Keratinocyte (primary cell): Measurements from ENCODE around the gene DPP10. TPM values are rescaled to one million over a fixed set of nuclear protein-coding genes. Genes with fewer than 3 reads are reported as not detected.

ENCODE experiments used
- DNase-seq: peaks from one replicate; pipeline ENCODE4 v3.0.0-alpha.2; 2011; ENCODE audit warnings: low read depth, missing footprints, low spot score
- FAIRE-seq: peaks from 2 replicates; lab custom pipeline; 2011; peaks lifted over from hg19 to GRCh38; lab: Jason Lieb, UNC
- H2AFZ ChIP-seq: 2 replicates; pipeline ENCODE4 v1.6.0; 2012; ENCODE audit warnings: low read length, control low read depth, inconsistent platforms; ENCODE audit not compliant: control insufficient read depth
- H3K27ac ChIP-seq: 2 replicates; pipeline ENCODE4 v1.5.1; 2011; ENCODE audit warnings: low read length; ENCODE audit not compliant: control insufficient read depth, insufficient read depth
- H3K27me3 ChIP-seq: 3 replicates; pipeline ENCODE4 v1.6.0; 2011; ENCODE audit warnings: low read length; ENCODE audit not compliant: control insufficient read depth, insufficient read depth; ENCODE audit errors: extremely low read depth
- H3K36me3 ChIP-seq, 2 experiments: 2 replicates in 1 of 2; 3 replicates in 1 of 2; pipeline ENCODE4 v1.5.1; 2011; ENCODE audit warnings: low read length in 2 of 2, mild to moderate bottlenecking in 1 of 2; ENCODE audit not compliant: control insufficient read depth in 2 of 2, insufficient read depth in 2 of 2; ENCODE audit errors: extremely low read depth in 1 of 2
- H3K4me1 ChIP-seq: 3 replicates; pipeline ENCODE4 v1.5.1; 2011; ENCODE audit warnings: low read length; ENCODE audit not compliant: control insufficient read depth, insufficient read depth; ENCODE audit errors: extremely low read depth
- H3K4me2 ChIP-seq: 3 replicates; pipeline ENCODE4 v1.6.0; 2011; ENCODE audit warnings: low read depth, low read length; ENCODE audit not compliant: control insufficient read depth, insufficient read depth; ENCODE audit errors: extremely low read depth
- H3K4me3 ChIP-seq, 3 experiments: fragments of 200-600 bp in 1 of 3; sonication (generic) in 1 of 3; 2 replicates in 2 of 3; 3 replicates in 1 of 3; pipeline ENCODE4 v1.5.1; 2011 to 2016; ENCODE audit warnings: low read length in 3 of 3, mild to moderate bottlenecking in 3 of 3, control low read depth in 2 of 3, inconsistent platforms in 1 of 3, low read depth in 1 of 3, mixed read lengths in 1 of 3, mixed run types in 1 of 3, moderate library complexity in 1 of 3; ENCODE audit not compliant: control insufficient read depth in 2 of 3, insufficient read depth in 2 of 3; ENCODE audit errors: extremely low read depth in 1 of 3
- H3K79me2 ChIP-seq: 2 replicates; pipeline ENCODE4 v1.6.0; 2012; ENCODE audit warnings: low read length; ENCODE audit not compliant: control insufficient read depth, insufficient read depth
- H3K9ac ChIP-seq: 3 replicates; pipeline ENCODE4 v1.6.0; 2011; ENCODE audit warnings: low read length; ENCODE audit not compliant: control insufficient read depth, insufficient read depth; ENCODE audit errors: extremely low read depth
- H3K9me1 ChIP-seq: 3 replicates; pipeline ENCODE4 v1.6.0; 2011; ENCODE audit warnings: low read length; ENCODE audit not compliant: control insufficient read depth, insufficient read depth; ENCODE audit errors: extremely low read depth
- H3K9me3 ChIP-seq: 2 replicates; pipeline ENCODE4 v1.5.1; 2012; ENCODE audit warnings: low read depth, low read length; ENCODE audit not compliant: control insufficient read depth
- H4K20me1 ChIP-seq: 3 replicates; pipeline ENCODE4 v1.6.0; 2011; ENCODE audit warnings: low read length; ENCODE audit not compliant: control insufficient read depth, insufficient read depth; ENCODE audit errors: extremely low read depth
- EZH2 ChIP-seq: IDR thresholded peaks from one replicate; pipeline ENCODE4 v1.6.1; 2012; ENCODE audit warnings: inconsistent platforms, mild to moderate bottlenecking, low read length, moderate library complexity
- dilution Hi-C: fragments of 300-500 bp; cut with MboI; formaldehyde crosslinking; loops from one replicate; pipeline ENCODE4 v1.7.0; 2020; ENCODE audit warnings: low sequenced_read_pairs; ENCODE audit not compliant: extremely low pct_ligation_motif_present
- polyA plus RNA-seq, 5 experiments: library from polyadenylated mRNA; depleted of rRNA in 3 of 5; stranded (reverse) in 3 of 5; stranded (forward) in 1 of 5; unstranded in 1 of 5; fragments of >200 nt; gene quantifications; 1 replicate in 1 of 5; 2 replicates in 3 of 5; 3 replicates in 1 of 5; pipeline versions ENCODE4 v1.2.1 to v1.2.3, GENCODE V29; 2011 to 2012; ENCODE audit warnings: missing spikeins in 2 of 5, low read depth in 1 of 5, low replicate concordance in 1 of 5
- TF ChIP-seq, protein P1 (sequence below), 3 experiments: IDR thresholded peaks in 1 of 3; conservative IDR thresholded peaks in 1 of 3; optimal IDR thresholded peaks in 1 of 3; 2 replicates in 2 of 3; 3 replicates in 1 of 3; pipeline versions ENCODE3 to v1.5.1; 2011; ENCODE audit warnings: low read length in 3 of 3, mild to moderate bottlenecking in 3 of 3, moderate library complexity in 2 of 3, control low read depth in 1 of 3, inconsistent platforms in 1 of 3; ENCODE audit not compliant: insufficient read depth in 2 of 3; ENCODE audit errors: extremely low read depth in 1 of 3

The DPP10 gene
- polyA plus RNA-seq, 1 donor (not counting 4 experiments of a cell fraction or from before 2014, with no cell fraction given) = not detected

DNA sequence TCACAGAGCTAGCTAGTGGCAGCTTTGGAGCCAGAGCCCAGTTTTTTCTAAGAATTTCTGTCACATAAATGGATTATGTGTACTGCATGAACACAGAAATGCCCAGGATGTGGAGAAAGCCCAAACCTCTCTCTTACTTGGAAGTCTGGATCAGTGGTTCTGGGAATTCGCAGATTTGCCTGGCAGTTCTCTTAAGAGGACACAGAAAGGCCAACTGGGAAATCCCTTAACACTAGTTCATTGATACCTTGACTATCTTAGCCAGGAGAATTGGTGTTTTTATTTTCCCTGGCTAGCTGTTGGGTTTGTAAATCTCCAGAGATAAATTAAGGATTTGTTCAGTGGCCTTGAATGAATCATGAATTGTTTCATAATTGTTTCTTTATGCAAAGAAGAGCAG lies 95.3 kb downstream of the DPP10 start:
- Histone ChIP-seq H3K27me3 (no peaks in the 10 kb centered on the region), H3K36me3 (no peaks in the 10 kb centered on the region), H3K9me3 (no peaks in the 10 kb centered on the region), H2AFZ (no peak overlapping the region), H3K9ac (no peak overlapping the region), H4K20me1 (no peaks in the 10 kb centered on the region), H3K79me2 (no peaks in the 10 kb centered on the region), H3K4me3 (no peak overlapping the region), H3K9me1 (no peaks in the 10 kb centered on the region), H3K27ac (no peak overlapping the region), H3K4me1 (no peaks in the 10 kb centered on the region), H3K4me2 (no peak overlapping the region)
- TF ChIP-seq, protein P1, sequence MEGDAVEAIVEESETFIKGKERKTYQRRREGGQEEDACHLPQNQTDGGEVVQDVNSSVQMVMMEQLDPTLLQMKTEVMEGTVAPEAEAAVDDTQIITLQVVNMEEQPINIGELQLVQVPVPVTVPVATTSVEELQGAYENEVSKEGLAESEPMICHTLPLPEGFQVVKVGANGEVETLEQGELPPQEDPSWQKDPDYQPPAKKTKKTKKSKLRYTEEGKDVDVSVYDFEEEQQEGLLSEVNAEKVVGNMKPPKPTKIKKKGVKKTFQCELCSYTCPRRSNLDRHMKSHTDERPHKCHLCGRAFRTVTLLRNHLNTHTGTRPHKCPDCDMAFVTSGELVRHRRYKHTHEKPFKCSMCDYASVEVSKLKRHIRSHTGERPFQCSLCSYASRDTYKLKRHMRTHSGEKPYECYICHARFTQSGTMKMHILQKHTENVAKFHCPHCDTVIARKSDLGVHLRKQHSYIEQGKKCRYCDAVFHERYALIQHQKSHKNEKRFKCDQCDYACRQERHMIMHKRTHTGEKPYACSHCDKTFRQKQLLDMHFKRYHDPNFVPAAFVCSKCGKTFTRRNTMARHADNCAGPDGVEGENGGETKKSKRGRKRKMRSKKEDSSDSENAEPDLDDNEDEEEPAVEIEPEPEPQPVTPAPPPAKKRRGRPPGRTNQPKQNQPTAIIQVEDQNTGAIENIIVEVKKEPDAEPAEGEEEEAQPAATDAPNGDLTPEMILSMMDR (optimal IDR thresholded peaks at IDR 0.05 in 1 of 3, IDR thresholded peaks at IDR 0.05 in 1 of 3, conservative IDR thresholded peaks at IDR 0.05 in 1 of 3; ENCODE audit: extremely low read depth in 1 of 3, insufficient read depth in 2 of 3, low read length in 3 of 3) = no peak
- no peak for TF ChIP-seq EZH2
- FAIRE-seq = no peak
- no peak for DNase-seq
- dilution Hi-C loops = no loop called here

DNA sequence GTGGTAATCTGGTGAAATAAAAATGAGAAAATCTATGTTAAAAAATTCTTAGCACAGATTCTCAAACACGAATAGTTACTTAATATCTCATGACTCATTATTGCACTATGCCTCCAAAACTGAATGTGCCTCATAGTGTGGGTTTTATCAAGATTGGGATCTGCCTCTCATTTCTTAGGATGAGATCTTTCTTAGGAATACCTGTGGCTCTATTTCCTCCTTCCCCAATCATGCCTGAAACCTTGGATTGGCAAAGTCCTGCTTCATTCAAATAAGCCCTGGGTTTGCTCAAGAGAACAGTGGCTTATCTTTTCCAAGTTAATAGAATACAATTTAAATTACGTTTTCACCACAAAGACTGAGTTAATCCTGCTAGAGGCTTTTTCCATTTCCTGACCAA lies 100.3 kb downstream of the DPP10 start:
- no peaks in the 10 kb centered on the region for H3K79me2 ChIP-seq
- H4K20me1 ChIP-seq = no peaks in the 10 kb centered on the region
- H3K9ac ChIP-seq = no peak overlapping the region
- no peak overlapping the region for H3K4me2 ChIP-seq
- H3K27me3 ChIP-seq = no peaks in the 10 kb centered on the region
- FAIRE-seq = no peak
- H3K4me1 ChIP-seq = no peaks in the 10 kb centered on the region
- no peak overlapping the region for H3K27ac ChIP-seq
- TF ChIP-seq, protein P1 (optimal IDR thresholded peaks at IDR 0.05 in 1 of 3, IDR thresholded peaks at IDR 0.05 in 1 of 3, conservative IDR thresholded peaks at IDR 0.05 in 1 of 3; ENCODE audit: extremely low read depth in 1 of 3, insufficient read depth in 2 of 3, low read length in 3 of 3) = no peak
- TF ChIP-seq EZH2 = no peak
- dilution Hi-C loops = no loop called here
- no peak for DNase-seq
- H2AFZ ChIP-seq = no peak overlapping the region
- H3K36me3 ChIP-seq = no peaks in the 10 kb centered on the region
- H3K9me1 ChIP-seq = no peaks in the 10 kb centered on the region
- no peaks in the 10 kb centered on the region for H3K9me3 ChIP-seq
- no peak overlapping the region for H3K4me3 ChIP-seq
